PFSK-1 (cell line): Measurements from ENCODE around the gene LDLRAD4.

Experiments used
- FOXP2 ChIP-seq: optimal IDR thresholded peaks from 2 replicates; pipeline ENCODE3; 2011; ENCODE audit warnings: borderline replicate concordance, control low read depth, inconsistent platforms; ENCODE audit not compliant: insufficient read depth; ENCODE audit errors: extremely low read length, extremely low read depth
- REST ChIP-seq, 2 experiments: IDR thresholded peaks; 2 replicates each; pipeline versions ENCODE4 v1.6.1 to v1.8.0; 2011 to 2012; ENCODE audit warnings: low read depth in 2 of 2, low read length in 2 of 2, control low read depth in 1 of 2, inconsistent platforms in 1 of 2, mild to moderate bottlenecking in 1 of 2, moderate library complexity in 1 of 2; ENCODE audit not compliant: insufficient read depth in 1 of 2
- TAF1 ChIP-seq: IDR thresholded peaks from 2 replicates; pipeline ENCODE4 v1.6.1; 2012; ENCODE audit warnings: low read length, control low read depth, borderline replicate concordance; ENCODE audit not compliant: insufficient read depth

GRCh38 chr18:13298262-13298661 is 79.7 kb downstream of the LDLRAD4 start:
- TF ChIP-seq FOXP2 (no peak), TAF1 (no peak), REST (IDR thresholded peaks at IDR 0.05; ENCODE audit: insufficient read depth in 1 of 2, low read depth in 2 of 2, low read length in 2 of 2) (no peak)
